SK-N-DZ (cell line): Measurements from ENCODE around the gene HLA-DRA. TPM values are rescaled to one million over a fixed set of nuclear protein-coding genes. Genes with fewer than 3 reads are reported as not detected.

Experiments
- DNase-seq: peaks from one replicate; pipeline ENCODE4 v3.0.0-alpha.2; 2015; ENCODE audit warnings: low spot score
- polyA plus RNA-seq, 2 experiments: library from polyadenylated mRNA; depleted of rRNA; stranded (reverse); fragments of >200 nt; gene quantifications; 2 replicates each; pipeline ENCODE4 v1.2.3, GENCODE V29; 2014

The HLA-DRA gene
- not detected in 2 replicates for polyA plus RNA-seq (2014; cell fraction: cytosol; rRNA removed)
- not detected in 2 replicates for polyA plus RNA-seq (2014; cell fraction: nucleus; rRNA removed)

- DNase-seq: peak; percentile 20
These were observed at the start of gene HLA-DRA for GRCh38 chr6:32439602-32440214. Gene HLA-DRA (plus strand): TSS chr6:32439887. CDS start chr6:32439951, 64 bp downstream.

DNA sequence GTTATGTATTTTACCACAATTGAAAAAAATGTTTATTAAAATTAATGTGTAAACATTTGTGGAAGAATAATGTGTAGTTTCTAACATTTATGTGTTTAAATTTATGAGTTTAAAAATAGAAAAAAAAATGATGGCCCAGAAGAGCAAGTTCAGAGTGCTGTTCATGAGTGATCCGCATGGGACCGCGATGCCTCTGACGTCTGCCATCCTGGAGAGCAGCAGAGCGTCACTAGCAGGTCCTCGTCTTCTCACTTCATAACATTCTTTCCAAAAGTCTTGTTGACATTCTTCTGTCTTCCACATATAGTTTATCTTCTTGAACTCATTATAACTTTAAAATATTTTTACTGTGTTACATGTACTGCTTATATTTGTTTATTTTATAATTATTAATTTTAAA lies 48.2 kb upstream of the HLA-DRA start:
- no peak for DNase-seq

- DNase-seq: no peak
These were observed 45.8 kb upstream of the HLA-DRA start for GRCh38 chr6:32393665-32394420.

DNA sequence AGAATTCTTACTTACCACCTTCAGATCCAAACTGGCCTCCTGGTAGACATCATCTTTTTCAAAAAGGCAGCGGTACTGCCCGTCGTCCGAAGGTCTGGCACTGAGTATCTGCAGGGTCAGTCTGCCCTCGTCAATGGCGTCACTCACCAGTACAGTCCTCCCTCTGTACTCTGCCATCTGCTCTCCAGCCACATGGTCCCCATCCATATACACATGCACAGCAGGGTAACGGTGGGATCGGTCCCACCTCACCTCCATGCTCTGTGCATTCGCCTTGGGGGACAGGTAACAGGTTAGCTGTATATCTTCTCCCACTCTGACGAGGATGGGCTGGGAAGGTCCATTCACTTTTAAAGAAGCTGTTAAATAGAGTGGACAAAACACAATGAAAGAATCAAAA lies 43.7 kb upstream of the HLA-DRA start:
- no peak for DNase-seq

DNA sequence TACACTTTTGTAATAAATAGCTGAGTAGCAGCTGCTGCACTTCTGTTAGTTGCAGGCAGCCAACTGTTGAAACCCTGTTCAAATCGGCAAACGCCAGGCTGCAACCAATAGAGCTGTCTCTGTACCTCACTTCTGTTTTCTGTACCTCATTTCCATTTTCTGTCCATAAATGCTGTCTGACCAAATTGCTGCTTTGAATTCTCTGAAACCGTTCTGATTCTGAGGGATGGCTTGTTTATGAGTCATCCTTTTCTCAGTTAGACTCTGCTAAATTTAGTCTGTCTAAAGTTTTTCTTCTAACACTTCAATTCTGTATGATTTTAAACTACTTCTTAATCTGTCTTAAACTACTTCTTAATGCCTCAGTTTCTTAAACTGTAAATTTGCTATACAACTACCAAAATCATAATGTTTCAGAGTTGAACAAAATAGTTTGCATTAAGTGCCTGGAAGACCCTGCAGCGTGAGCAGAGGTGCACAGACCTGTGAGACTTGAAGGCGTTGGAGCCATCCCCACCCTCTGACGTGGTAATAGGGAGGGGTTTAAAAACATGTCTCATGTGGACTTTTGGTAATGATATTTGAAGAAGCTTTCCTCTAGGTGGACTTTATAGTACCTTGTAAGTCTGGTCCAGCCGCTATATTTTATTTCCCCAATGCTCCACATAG lies 42.3 kb upstream of the HLA-DRA start:
- DNase-seq: no peak

DNA sequence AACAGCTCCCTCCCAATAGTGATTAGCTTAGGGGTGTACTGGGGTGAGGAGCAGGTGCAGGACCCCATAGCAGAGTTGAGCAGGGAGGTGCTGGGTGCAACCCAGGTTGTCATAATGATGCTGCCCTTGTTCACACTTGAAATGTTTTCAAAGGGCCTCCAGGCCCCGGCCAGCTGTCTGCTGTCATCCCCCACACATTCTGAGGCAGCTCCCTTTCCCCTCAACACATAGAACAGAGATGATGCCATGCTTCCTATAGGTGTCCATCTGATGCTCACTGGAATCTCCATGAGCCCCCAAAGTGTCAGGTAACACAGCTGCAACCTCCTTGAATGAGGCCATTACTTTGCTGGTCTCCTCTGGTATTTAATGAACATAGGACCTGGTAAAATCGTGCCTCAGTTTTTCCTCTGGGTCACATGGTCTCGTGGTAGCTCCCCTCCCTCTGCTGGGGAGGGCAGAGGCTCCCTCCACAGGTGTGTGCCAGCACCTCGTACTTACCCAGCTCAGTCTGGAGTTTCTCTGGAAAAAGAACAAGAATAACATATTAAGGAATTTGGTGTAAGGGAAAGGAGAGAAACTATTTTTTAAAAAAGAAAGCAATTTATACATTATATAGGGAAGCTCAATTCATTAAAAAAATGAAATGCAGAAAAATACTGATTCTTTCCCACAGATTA lies 38.3 kb upstream of the HLA-DRA start:
- DNase-seq: no peak

DNA sequence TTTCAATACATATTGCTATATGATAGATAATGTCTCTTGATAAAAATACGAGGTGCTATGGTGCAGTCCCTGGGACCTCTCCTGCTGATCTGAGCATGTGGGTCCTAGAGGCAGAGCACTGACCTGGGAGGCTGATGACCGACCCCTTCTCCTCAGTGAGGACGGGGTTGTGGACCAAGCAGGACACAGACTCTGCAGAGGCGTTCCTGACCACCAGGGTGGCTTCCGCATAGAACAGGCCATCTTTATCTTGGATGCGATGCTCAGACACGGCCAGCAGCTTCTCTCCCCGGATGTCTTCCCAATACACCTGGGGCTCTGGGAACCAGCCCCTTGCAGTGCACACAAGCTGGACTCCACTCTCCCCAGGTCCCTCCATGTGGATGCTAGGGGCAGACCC lies 36.9 kb upstream of the HLA-DRA start:
- DNase-seq: peak; percentile 35

GRCh38 chr6:32405656-32406055 lies 34.0 kb upstream of the HLA-DRA start:
- DNase-seq: no peak

DNA sequence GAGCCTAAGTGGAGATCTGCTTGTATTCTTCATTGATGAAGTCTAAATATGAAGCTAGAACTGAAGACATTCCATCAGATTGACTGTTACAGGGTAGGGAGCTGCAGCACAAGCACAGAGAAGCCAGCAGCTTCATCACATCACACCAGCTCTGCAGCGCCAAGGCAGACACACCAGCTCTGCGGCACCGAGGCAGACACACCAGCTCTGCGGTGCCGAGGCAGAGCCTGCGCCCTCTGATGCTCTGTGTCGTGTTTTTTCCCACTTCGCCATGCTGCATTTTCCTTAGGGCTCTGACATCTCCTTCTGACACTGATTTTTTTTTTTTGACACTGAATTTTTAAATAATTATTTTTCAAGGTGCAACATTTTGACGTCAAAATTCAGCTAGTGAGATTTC lies 33.5 kb upstream of the HLA-DRA start:
- DNase-seq: no peak

- no peak for DNase-seq
These were observed 32.8 kb upstream of the HLA-DRA start, which contains the start of gene BTNL2 for GRCh38 chr6:32406857-32407256. Gene BTNL2 (minus strand): TSS chr6:32407181. CDS start chr6:32407123, 58 bp downstream.

DNA sequence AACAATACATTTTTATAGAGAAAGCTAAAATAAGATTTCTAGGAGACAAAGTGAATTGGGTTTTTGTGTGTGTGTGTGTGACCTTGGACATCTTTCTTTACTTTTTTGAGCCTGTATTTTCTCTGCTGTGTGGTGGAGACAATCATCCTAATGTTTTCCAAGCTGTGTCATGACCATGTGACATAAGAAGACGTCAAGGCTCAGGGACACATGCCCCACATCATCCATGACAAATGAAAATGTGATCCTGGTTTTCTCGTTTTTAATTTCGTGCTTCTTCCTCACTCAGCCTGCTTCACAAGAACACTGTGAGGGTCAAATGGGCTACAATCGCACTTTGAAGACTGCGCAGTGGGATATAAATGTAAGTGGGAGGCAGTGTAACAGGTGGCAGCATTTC lies 28.8 kb upstream of the HLA-DRA start:
- DNase-seq: no peak

DNA sequence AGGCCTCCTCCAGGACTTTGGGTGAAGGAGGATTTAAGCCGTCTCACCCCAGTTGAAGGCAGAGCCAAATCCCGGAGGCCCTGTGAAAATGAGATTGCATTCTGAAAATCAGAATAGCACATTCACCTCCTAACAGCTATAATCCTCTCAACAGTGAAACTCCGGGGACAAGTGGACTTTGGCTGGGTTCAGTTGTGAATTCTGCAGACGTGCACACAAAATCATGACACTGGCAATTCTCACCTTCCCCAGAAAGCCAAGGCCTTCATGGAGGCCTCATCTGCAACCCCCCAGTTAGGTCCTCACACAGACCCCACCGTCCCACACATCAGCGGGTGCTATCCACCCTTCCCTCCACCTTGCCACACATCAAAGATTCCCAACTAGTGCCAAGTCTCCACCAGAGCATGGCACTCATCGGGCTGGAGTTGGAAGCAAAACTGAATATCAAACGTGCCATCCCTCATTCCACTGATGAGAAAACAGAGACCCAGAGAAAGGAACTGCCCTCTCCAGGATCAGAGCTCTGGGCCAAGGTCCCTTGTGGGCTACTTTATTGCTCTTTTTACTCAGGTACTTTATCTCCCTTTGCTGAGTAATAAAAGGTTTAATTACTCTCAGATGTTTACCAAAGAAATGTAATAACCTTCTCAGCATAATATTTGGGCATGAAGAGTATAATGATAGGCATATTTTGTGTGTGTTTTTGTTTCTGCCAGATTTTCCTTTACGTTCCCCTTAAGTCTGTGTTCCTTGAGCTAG lies 27.9 kb upstream of the HLA-DRA start:
- DNase-seq: no peak

- peak; percentile 76 for DNase-seq
These were observed 26.1 kb upstream of the HLA-DRA start for GRCh38 chr6:32413427-32414047.

DNA sequence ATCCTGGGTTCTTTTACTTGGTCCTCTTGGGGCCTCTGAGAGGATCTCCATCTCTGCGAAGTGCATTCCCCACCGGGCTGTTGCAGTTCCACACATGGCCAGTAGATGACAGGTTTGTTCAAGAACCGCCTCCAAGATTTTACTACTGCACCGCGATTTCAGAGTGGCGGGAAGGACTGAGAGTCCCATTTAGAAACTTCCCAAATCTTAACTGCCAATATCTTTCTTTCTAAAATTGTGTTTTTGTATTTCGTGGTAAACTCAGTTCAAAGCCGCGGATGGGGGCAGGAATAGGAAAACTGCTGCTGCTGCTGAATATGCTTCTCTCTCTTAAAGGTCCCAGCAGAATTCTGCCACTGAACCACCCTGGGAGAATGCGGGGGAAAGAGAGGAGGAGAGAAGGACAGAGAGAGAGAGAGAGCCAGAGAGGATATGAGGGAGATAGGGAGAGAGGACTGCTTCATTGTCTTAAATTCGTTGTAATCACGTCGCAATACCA lies 24.1 kb upstream of the HLA-DRA start:
- DNase-seq: peak; percentile 57

DNA sequence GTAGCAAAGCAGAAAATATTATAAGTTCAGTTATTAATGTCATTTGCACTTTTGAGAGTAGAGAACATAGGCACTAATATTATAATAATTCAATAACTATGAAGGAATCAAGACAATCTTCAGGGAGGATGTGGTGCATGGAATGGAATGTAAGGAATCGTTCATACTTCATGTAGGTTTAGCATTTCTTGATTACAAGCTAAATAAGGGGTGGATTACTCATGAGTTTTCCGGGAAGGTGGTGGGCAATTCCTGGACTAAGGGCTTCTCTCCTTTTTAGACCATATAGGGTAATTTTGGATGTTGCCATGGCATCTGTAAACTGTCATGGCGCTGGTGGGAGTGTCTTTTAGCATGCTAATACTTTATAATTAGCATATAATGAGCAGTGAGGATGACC lies 23.7 kb upstream of the HLA-DRA start:
- no peak for DNase-seq

DNA sequence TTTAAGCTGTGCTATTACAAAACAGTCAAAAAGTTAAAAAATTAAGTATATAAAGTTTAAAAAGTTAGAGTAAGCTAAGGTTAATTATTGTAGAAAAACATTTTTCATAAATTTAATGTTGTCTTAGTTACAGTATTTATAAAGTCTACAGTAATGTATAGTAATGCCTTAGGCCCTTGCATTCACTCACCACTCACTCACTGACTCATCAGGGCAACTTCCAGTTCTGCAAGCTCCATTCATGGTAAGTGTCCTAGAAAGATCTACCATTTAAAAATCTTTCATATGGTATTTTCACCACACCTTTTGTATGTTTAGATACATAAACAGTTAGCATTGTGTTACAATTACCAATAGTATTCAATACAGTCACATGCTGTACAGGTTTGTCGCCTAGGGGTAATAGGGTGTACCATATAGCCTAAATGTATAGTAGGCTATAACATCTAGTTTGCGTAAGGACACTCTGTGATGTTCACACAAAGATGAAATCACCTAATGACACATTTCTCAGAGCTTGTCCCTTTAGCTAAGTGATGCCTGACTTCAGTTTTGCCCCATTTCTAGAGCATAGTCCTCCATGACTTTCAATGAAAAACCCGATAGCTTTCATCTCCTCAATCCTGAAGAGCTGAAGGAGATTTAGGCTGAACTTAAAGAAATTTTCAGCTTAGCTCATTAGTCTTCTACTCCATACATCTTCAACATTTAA lies 14.9 kb upstream of the HLA-DRA start:
- DNase-seq: no peak

DNA sequence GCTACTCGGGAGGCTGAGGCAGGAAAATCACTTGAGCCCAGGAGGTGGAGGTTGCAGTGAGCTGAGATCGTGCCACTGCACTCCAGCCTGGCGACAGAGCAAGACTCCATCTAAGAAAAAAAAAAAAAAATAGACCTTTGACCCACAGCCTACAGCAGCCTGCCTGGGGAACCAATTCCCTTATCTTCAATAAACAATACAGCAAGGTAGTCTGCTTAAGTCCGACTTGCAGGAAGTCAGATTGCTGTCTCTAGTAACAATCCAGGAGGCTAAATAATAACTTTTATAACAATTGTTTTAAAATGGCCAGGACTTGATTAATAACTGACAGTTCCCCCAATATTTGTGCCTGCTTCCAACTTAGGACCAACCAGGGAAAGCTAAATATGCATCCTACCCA lies 13.3 kb upstream of the HLA-DRA start:
- no peak for DNase-seq

DNA sequence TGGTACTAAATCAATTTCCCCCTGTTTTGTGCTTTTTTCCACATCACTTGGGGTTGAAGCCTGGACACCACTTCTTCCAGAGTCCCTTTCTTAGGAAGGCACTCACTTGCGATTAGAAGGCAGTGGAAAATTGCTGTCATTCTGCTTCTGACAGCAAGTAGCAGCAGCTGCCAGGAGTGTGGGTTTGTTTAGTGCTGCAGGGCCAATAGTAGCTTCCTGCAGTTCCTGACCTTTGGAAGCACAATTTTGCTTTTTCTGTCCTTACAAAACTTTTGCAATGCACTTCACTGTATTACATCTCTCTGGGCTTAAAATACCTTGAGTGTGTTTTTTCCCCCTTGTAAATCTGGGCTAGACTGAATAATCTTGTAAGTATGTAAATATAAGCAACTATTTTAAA lies 12.5 kb upstream of the HLA-DRA start:
- DNase-seq: no peak

DNA sequence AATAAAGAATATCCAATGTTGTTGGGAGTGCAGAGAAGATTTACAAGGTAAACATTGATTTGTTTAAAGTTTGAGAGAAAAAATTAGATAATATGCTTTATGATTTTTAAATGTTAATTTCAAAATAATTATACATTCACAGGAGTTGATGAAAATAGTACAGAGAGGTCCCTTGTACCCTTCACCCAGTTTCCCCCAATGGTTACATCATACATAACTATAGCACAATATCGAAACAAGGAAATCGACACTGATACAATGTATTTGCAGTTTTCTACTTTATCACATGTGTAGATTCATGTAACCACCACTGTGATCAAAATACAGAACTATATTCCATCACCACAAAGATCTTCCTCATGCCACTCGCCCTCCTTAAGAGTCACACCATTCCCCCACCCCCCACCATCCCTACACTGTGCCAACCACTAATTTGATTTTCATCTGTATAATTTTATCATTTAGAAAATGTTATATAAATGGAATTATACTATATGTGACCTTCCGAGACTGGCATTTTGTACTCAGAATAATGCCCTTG lies 11.7 kb upstream of the HLA-DRA start:
- no peak for DNase-seq

DNA sequence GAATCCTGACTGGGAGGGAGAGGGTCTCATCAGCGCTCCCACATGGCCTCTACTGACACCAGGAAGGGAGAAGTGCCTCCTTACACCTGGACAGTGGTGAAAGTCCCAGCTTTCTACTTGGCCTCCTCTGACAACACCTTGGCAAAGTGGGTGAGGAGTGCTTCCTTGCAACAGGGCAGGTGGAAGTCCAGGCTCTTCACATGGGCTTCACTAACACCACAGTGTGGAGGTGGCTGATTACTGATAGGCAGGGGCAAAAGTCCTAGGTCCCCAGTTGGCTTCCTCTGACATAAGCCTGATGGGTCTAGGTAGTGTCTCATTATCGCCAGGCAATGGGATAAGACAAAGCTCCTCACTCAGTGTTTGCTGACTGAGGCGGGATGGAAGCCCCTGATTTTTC lies 9.5 kb upstream of the HLA-DRA start:
- no peak for DNase-seq
